Sigmoid colon (tissue), 4 donors: ENCODE data around the gene GP5.

ENCODE experiments used
- CTCF ChIP-seq, 4 experiments: fragments of 450-650 bp in 3 of 4; fragments of 200-600 bp in 1 of 4; IDR thresholded peaks; one replicate each; pipeline ENCODE4 v1.5.1; 2016 to 2019; ENCODE audit warnings: antibody characterized with exemption in 4 of 4, mild to moderate bottlenecking in 3 of 4, moderate library complexity in 2 of 4
- POLR2AphosphoS5 ChIP-seq, 4 donors: sonication (generic); formaldehyde crosslinking; IDR thresholded peaks; one replicate each; pipeline ENCODE4 v1.6.1; 2017; ENCODE audit warnings: antibody characterized with exemption in 4 of 4

GRCh38 chr3:194382196-194382891, 16.7 kb downstream of the GP5 start:
- no peak for TF ChIP-seq POLR2AphosphoS5 (IDR thresholded peaks at IDR 0.05)
- TF ChIP-seq CTCF (IDR thresholded peaks at IDR 0.05) = no peak
